Fibroblast of lung (primary cell): ENCODE results near the gene MTX2. TPM values are rescaled to one million over a fixed set of nuclear protein-coding genes. Genes with fewer than 3 reads are reported as not detected.

Experiments
- DNase-seq, 2 donors: peaks; one replicate each; pipeline versions ENCODE4 v3.0.0 to v3.0.0-alpha.2; 2010; ENCODE audit warnings: low read depth in 2 of 2
- H2AFZ ChIP-seq: 2 replicates; pipeline ENCODE4 v1.5.1; 2012; ENCODE audit warnings: low read length, control low read depth, inconsistent platforms
- H3K27ac ChIP-seq: 2 replicates; pipeline ENCODE4 v1.5.1; 2011; ENCODE audit warnings: low read length, control low read depth; ENCODE audit not compliant: insufficient read depth
- H3K27me3 ChIP-seq: 2 replicates; pipeline ENCODE4 v1.5.1; 2011; ENCODE audit warnings: mild to moderate bottlenecking, low read length; ENCODE audit not compliant: control insufficient read depth, insufficient read depth
- H3K36me3 ChIP-seq: 2 replicates; pipeline ENCODE4 v1.5.1; 2011; ENCODE audit warnings: low read length; ENCODE audit not compliant: control insufficient read depth, insufficient read depth
- H3K4me1 ChIP-seq: 2 replicates; pipeline ENCODE4 v1.5.1; 2011; ENCODE audit warnings: low read length; ENCODE audit not compliant: control insufficient read depth, insufficient read depth; ENCODE audit errors: extremely low read depth
- H3K4me2 ChIP-seq: 2 replicates; pipeline ENCODE4 v1.5.1; 2011; ENCODE audit warnings: low read length, control low read depth; ENCODE audit not compliant: insufficient read depth; ENCODE audit errors: extremely low read depth
- H3K4me3 ChIP-seq, 4 experiments: fragments of 200-600 bp in 1 of 4; sonication (generic) in 1 of 4; replicated peaks in 1 of 4; 2 replicates each; pipeline ENCODE4 v1.5.1; 2011 to 2016; ENCODE audit warnings: low read length in 4 of 4, low read depth in 3 of 4, mild to moderate bottlenecking in 3 of 4, control low read depth in 2 of 4, inconsistent platforms in 1 of 4, mixed read lengths in 1 of 4; ENCODE audit not compliant: insufficient read depth in 1 of 4; ENCODE audit errors: control extremely low read depth in 1 of 4
- H3K79me2 ChIP-seq: 2 replicates; pipeline ENCODE4 v1.5.1; 2012; ENCODE audit warnings: mild to moderate bottlenecking, low read length, inconsistent platforms; ENCODE audit not compliant: control insufficient read depth, insufficient read depth
- H3K9ac ChIP-seq: 2 replicates; pipeline ENCODE4 v1.5.1; 2011; ENCODE audit warnings: mild to moderate bottlenecking, low read length, control low read depth; ENCODE audit not compliant: insufficient read depth
- H3K9me3 ChIP-seq: 2 replicates; pipeline ENCODE4 v1.5.1; 2012; ENCODE audit warnings: low read depth, low read length; ENCODE audit not compliant: control insufficient read depth, insufficient read depth
- H4K20me1 ChIP-seq: 2 replicates; pipeline ENCODE4 v1.5.1; 2011; ENCODE audit warnings: low read length; ENCODE audit not compliant: control insufficient read depth, insufficient read depth; ENCODE audit errors: extremely low read depth
- CTCF ChIP-seq, 2 donors: IDR thresholded peaks in 1 of 2; conservative IDR thresholded peaks in 1 of 2; 1 replicate in 1 of 2; 2 replicates in 1 of 2; pipeline ENCODE4 v1.5.1; 2011 to 2012; ENCODE audit warnings: low read length in 2 of 2, control low read depth in 1 of 2, inconsistent platforms in 1 of 2, low read depth in 1 of 2, mild to moderate bottlenecking in 1 of 2
- EZH2 ChIP-seq: IDR thresholded peaks from 2 replicates; pipeline ENCODE4 v1.5.1; 2012; ENCODE audit warnings: low read length, control low read depth, mild to moderate bottlenecking; ENCODE audit errors: missing control alignments
- polyA plus RNA-seq, 2 donors: library from polyadenylated mRNA; depleted of rRNA in 1 of 2; stranded (reverse) in 1 of 2; unstranded in 1 of 2; fragments of >200 nt; gene quantifications; 2 replicates each; pipeline ENCODE4 v1.2.1, GENCODE V29; 2011 to 2012; ENCODE audit warnings: missing spikeins in 1 of 2
- total RNA-seq: library from RNA; depleted of rRNA; stranded (reverse); fragments of >200 nt; gene quantifications from 2 replicates; pipeline ENCODE4 v1.2.1, GENCODE V29; 2014

Gene MTX2
- total and polyA plus RNA-seq, 2 donors (not counting 1 experiment from before 2014, with no cell fraction given) = 29.6 to 46.9 TPM

- Histone ChIP-seq H3K4me3 (no peak overlapping the region), H3K36me3 (no peaks in the 10 kb centered on the region), H3K4me2 (no peak overlapping the region), H3K27me3 (no peaks in the 10 kb centered on the region), H3K9me3 (no peaks in the 10 kb centered on the region), H4K20me1 (no peaks in the 10 kb centered on the region), H2AFZ (no peak overlapping the region), H3K79me2 (no peaks in the 10 kb centered on the region), H3K27ac (no peak overlapping the region), H3K9ac (no peak overlapping the region), H3K4me1 (no peaks in the 10 kb centered on the region)
- no peak for DNase-seq
- TF ChIP-seq EZH2 (no peak), CTCF (conservative IDR thresholded peaks at IDR 0.05 in 1 of 2, IDR thresholded peaks at IDR 0.05 in 1 of 2; ENCODE audit: low read depth in 1 of 2, low read length in 2 of 2) (no peak)
Observed at GRCh38 chr2:176291335-176291734, 22.1 kb downstream of the MTX2 start.

GRCh38 chr2:176291809-176292283 lies 22.6 kb downstream of the MTX2 start:
- Histone ChIP-seq H2AFZ (no peak overlapping the region), H3K27ac (no peak overlapping the region), H3K9ac (no peak overlapping the region), H4K20me1 (no peaks in the 10 kb centered on the region), H3K4me2 (no peak overlapping the region), H3K9me3 (no peaks in the 10 kb centered on the region), H3K4me1 (no peaks in the 10 kb centered on the region), H3K4me3 (no peak overlapping the region), H3K27me3 (no peaks in the 10 kb centered on the region), H3K79me2 (no peaks in the 10 kb centered on the region), H3K36me3 (no peaks in the 10 kb centered on the region)
- TF ChIP-seq EZH2 = no peak
- no peak for DNase-seq

- Histone ChIP-seq H3K9me3 (no peaks in the 10 kb centered on the region), H3K4me3 (no peak overlapping the region), H3K36me3 (no peaks in the 10 kb centered on the region), H4K20me1 (no peaks in the 10 kb centered on the region), H3K9ac (no peak overlapping the region), H3K4me1 (no peaks in the 10 kb centered on the region), H3K27me3 (no peaks in the 10 kb centered on the region), H3K79me2 (no peaks in the 10 kb centered on the region), H3K27ac (no peak overlapping the region), H3K4me2 (no peak overlapping the region), H2AFZ (no peak overlapping the region)
- TF ChIP-seq CTCF (conservative IDR thresholded peaks at IDR 0.05 in 1 of 2, IDR thresholded peaks at IDR 0.05 in 1 of 2; ENCODE audit: low read depth in 1 of 2, low read length in 2 of 2) (no peak), EZH2 (no peak)
- no peak for DNase-seq
Observed at GRCh38 chr2:176292608-176293007, 23.4 kb downstream of the MTX2 start.
